Measurements from ENCODE around the gene PRKG1. TPM values are rescaled to one million over a fixed set of nuclear protein-coding genes. Genes with fewer than 3 reads are reported as not detected.
A peak's percentile ranks its signal among the peaks of the same experiment; 100 is the strongest.

The PRKG1 gene
- total and polyA plus RNA-seq, 4 donors = 26.2 to 199 (median 94.1) TPM

DNA sequence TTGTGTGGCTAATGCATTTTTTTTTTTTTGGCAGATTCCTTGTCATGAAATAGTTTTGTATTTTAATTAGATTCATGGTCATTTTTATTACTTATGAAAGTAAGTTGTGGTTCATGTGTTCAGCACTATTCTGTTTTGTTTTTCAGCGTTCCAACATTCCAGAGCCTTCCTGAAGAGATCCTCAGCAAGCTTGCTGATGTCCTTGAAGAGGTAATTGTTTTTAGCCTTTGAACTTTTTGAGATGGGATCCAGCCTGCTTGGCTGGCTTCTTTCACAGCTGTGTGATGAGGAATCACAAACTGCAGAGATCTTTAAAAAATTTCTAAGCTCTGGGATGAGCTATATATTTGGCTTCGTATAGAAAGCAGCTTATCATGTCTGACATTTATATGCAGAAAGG is 833.1 kb downstream of the PRKG1 start:
- no peaks in the 10 kb centered on the region for H3K27me3 ChIP-seq (ENCODE audit: control insufficient read depth in 1 of 2, insufficient read depth in 2 of 2, low read length in 1 of 2)
- peaks cover 0 to 4% of the 10 kb centered on the region in 2 donors for H3K4me1 ChIP-seq (ENCODE audit: control insufficient read depth in 1 of 2, insufficient read depth in 2 of 2, low read length in 2 of 2)
- H3K36me3 ChIP-seq (ENCODE audit: control insufficient read depth in 1 of 2, insufficient read depth in 2 of 2, low read length in 1 of 2) = no peaks in the 10 kb centered on the region
- DNase-seq (no peak), ATAC-seq (ENCODE audit: low FRiP score) (no peak)
- H3K27ac ChIP-seq (ENCODE audit: low read depth in 1 of 2, low read length in 2 of 2) = no peak overlapping the region
- no peaks in the 10 kb centered on the region for H3K9me3 ChIP-seq (ENCODE audit: control insufficient read depth, low read length)
- H3K4me3 ChIP-seq (ENCODE audit: low read length in 2 of 2) = no peak overlapping the region
- WGBS, 2 donors = 51 to 59% methylated on average over 2 of the region's 2 CpGs
- intact Hi-C loops (cut with DNase I) = no loop called here

GRCh38 chr10:51910189-51910588 is 835.9 kb downstream of the PRKG1 start:
- intact Hi-C loops (cut with DNase I) = no loop called here
- Histone ChIP-seq H3K36me3 (ENCODE audit: control insufficient read depth in 1 of 2, insufficient read depth in 2 of 2, low read length in 1 of 2) (no peaks in the 10 kb centered on the region), H3K4me1 (ENCODE audit: control insufficient read depth in 1 of 2, insufficient read depth in 2 of 2, low read length in 2 of 2) (peaks cover 0 to 4% of the 10 kb centered on the region in 2 donors), H3K27me3 (ENCODE audit: control insufficient read depth in 1 of 2, insufficient read depth in 2 of 2, low read length in 1 of 2) (no peaks in the 10 kb centered on the region), H3K4me3 (ENCODE audit: low read length in 2 of 2) (no peak overlapping the region), H3K27ac (ENCODE audit: low read depth in 1 of 2, low read length in 2 of 2) (no peak overlapping the region), H3K9me3 (ENCODE audit: control insufficient read depth, low read length) (no peaks in the 10 kb centered on the region)
- no peak for ATAC-seq (ENCODE audit: low FRiP score)
- DNase-seq = no peak

- intact Hi-C loops (cut with DNase I) = no loop called here
- H3K27ac ChIP-seq (ENCODE audit: low read depth in 1 of 2, low read length in 2 of 2) = no peak overlapping the region
- WGBS, 2 donors = 65 to 68% methylated on average over 3 of the region's 3 CpGs
Measured at GRCh38 chr10:51910596-51910995, 836.3 kb downstream of the PRKG1 start.

GRCh38 chr10:51911723-51912122 is 837.4 kb downstream of the PRKG1 start:
- H3K27me3 ChIP-seq (ENCODE audit: control insufficient read depth in 1 of 2, insufficient read depth in 2 of 2, low read length in 1 of 2) = no peaks in the 10 kb centered on the region
- no peaks in the 10 kb centered on the region for H3K9me3 ChIP-seq (ENCODE audit: control insufficient read depth, low read length)
- no peak overlapping the region for H3K4me3 ChIP-seq (ENCODE audit: low read length in 2 of 2)
- intact Hi-C loops (cut with DNase I) = no loop called here
- no peak for DNase-seq
- whole genome bisulfite sequencing, 2 donors = 38 to 49% methylated on average over 2 of the region's 2 CpGs
- ATAC-seq (ENCODE audit: low FRiP score) = no peak
- no peak overlapping the region for H3K27ac ChIP-seq (ENCODE audit: low read depth in 1 of 2, low read length in 2 of 2)
- H3K36me3 ChIP-seq (ENCODE audit: control insufficient read depth in 1 of 2, insufficient read depth in 2 of 2, low read length in 1 of 2) = no peaks in the 10 kb centered on the region
- no peaks in the 10 kb centered on the region for H3K4me1 ChIP-seq (ENCODE audit: control insufficient read depth in 1 of 2, insufficient read depth in 2 of 2, low read length in 2 of 2)

More at GRCh38 chr10:51910596-51910995, 836.3 kb downstream of the PRKG1 start:
- H3K4me1 ChIP-seq (ENCODE audit: control insufficient read depth in 1 of 2, insufficient read depth in 2 of 2, low read length in 2 of 2) = peaks cover 0 to 4% of the 10 kb centered on the region in 2 donors
- no peak overlapping the region for H3K4me3 ChIP-seq (ENCODE audit: low read length in 2 of 2)
- H3K36me3 ChIP-seq (ENCODE audit: control insufficient read depth in 1 of 2, insufficient read depth in 2 of 2, low read length in 1 of 2) = no peaks in the 10 kb centered on the region
- DNase-seq (no peak), ATAC-seq (ENCODE audit: low FRiP score) (no peak)
- no peaks in the 10 kb centered on the region for H3K27me3 ChIP-seq (ENCODE audit: control insufficient read depth in 1 of 2, insufficient read depth in 2 of 2, low read length in 1 of 2)
- H3K9me3 ChIP-seq (ENCODE audit: control insufficient read depth, low read length) = no peaks in the 10 kb centered on the region

DNA sequence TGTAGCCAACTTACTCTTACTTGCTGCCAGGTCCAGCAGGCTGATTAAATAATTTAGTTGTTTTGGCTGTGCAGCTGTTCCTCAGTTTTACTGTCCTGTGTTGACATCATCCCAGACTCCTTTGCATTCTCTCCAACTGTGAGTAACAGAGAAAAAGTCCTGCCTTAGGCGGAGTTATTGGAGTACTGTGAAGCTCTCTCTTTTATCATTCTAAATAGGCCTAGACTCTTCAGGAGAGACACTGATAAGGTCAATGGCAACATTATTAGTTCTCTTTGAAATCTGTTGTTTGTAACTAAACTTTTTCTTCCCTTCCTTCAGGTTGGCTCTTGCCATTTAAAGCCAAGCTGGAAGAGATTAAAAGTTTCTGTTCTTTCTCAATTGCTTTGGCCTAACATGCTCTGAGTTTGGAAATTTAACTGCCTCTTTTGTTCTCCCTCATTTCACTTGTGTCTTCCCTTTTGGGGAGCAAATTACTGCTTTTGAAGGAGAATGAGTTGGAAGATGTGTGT is 840.8 kb downstream of the PRKG1 start:
- intact Hi-C loops (cut with DNase I) = no loop called here
- Histone ChIP-seq H3K27ac (ENCODE audit: low read depth in 1 of 2, low read length in 2 of 2) (no peak overlapping the region), H3K27me3 (ENCODE audit: control insufficient read depth in 1 of 2, insufficient read depth in 2 of 2, low read length in 1 of 2) (no peaks in the 10 kb centered on the region), H3K4me3 (ENCODE audit: low read length in 2 of 2) (no peak overlapping the region), H3K9me3 (ENCODE audit: control insufficient read depth, low read length) (no peaks in the 10 kb centered on the region), H3K4me1 (ENCODE audit: control insufficient read depth in 1 of 2, insufficient read depth in 2 of 2, low read length in 2 of 2) (peaks cover 0 to 1% of the 10 kb centered on the region in 2 donors), H3K36me3 (ENCODE audit: control insufficient read depth in 1 of 2, insufficient read depth in 2 of 2, low read length in 1 of 2) (no peaks in the 10 kb centered on the region)
- DNase-seq = no peak
- 69 to 85% methylated on average over 1 of the region's 1 CpG for WGBS, 2 donors
- ATAC-seq (ENCODE audit: low FRiP score) = peak; percentile 54

DNA sequence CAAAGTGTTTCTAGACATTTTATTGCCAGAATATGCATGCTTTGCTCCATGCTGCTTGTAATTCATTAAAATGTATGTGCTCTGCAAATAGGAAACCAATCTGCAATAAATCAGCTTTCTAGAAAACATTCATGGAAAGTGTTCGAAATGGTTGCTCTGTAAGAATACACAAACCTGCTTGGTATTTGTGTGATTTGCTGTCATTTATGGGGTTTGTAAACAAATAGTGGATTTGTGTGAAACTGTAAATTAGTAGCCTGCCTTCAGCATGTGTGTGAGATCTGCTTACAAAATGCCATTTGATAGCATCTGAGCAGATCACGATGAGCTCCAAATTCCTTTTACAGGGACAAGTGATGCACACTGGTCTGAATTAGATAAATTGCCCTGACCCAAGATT is 844.2 kb downstream of the PRKG1 start:
- H3K4me3 ChIP-seq (ENCODE audit: low read length in 2 of 2) = no peak overlapping the region
- no peak overlapping the region for H3K27ac ChIP-seq (ENCODE audit: low read depth in 1 of 2, low read length in 2 of 2)
- H3K4me1 ChIP-seq (ENCODE audit: control insufficient read depth in 1 of 2, insufficient read depth in 2 of 2, low read length in 2 of 2) = peaks cover 0 to 1% of the 10 kb centered on the region in 2 donors
- no peak for DNase-seq
- 65 to 69% methylated on average over 2 of the region's 2 CpGs for WGBS, 2 donors
- no peaks in the 10 kb centered on the region for H3K27me3 ChIP-seq (ENCODE audit: control insufficient read depth in 1 of 2, insufficient read depth in 2 of 2, low read length in 1 of 2)
- H3K36me3 ChIP-seq (ENCODE audit: control insufficient read depth in 1 of 2, insufficient read depth in 2 of 2, low read length in 1 of 2) = no peaks in the 10 kb centered on the region
- no peaks in the 10 kb centered on the region for H3K9me3 ChIP-seq (ENCODE audit: control insufficient read depth, low read length)
- no peak for ATAC-seq (ENCODE audit: low FRiP score)
- intact Hi-C loops (cut with DNase I) = no loop called here

- WGBS, 2 donors = 32 to 39% methylated on average over 5 of the region's 5 CpGs
- DNase-seq (no peak), ATAC-seq (ENCODE audit: low FRiP score) (no peak)
- peak overlapping the region in 1 of 2 donors; percentile 47 for H3K27ac ChIP-seq (ENCODE audit: low read depth in 1 of 2, low read length in 2 of 2)
- no peaks in the 10 kb centered on the region for H3K27me3 ChIP-seq (ENCODE audit: control insufficient read depth in 1 of 2, insufficient read depth in 2 of 2, low read length in 1 of 2)
- no peak overlapping the region for H3K4me3 ChIP-seq (ENCODE audit: low read length in 2 of 2)
- no peaks in the 10 kb centered on the region for H3K36me3 ChIP-seq (ENCODE audit: control insufficient read depth in 1 of 2, insufficient read depth in 2 of 2, low read length in 1 of 2)
- no peaks in the 10 kb centered on the region for H3K9me3 ChIP-seq (ENCODE audit: control insufficient read depth, low read length)
- peaks cover 0 to 1% of the 10 kb centered on the region in 2 donors for H3K4me1 ChIP-seq (ENCODE audit: control insufficient read depth in 1 of 2, insufficient read depth in 2 of 2, low read length in 2 of 2)
- intact Hi-C loops (cut with DNase I) = no loop called here
Measured at GRCh38 chr10:51918884-51919325, 844.6 kb downstream of the PRKG1 start.

DNA sequence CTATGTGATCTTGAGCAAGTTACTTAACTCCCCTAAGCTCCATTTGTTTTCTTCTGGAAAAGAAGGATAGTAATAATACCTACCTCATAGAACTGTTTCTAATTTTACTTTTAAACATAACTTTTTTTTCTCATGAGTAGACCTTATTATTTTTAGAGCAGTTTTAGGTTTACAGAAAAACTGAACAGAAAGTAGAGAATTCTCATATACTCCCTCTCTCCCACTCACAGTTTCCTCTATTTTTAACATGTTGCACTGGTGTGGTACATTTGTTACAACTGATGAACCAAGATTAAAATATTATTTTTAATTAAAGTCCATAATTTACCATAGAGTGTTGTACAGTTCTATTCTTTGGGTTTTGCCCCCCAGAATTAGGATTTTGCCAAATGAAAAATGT is 846.4 kb downstream of the PRKG1 start:
- DNase-seq (no peak), ATAC-seq (ENCODE audit: low FRiP score) (no peak)
- Histone ChIP-seq H3K27ac (ENCODE audit: low read depth in 1 of 2, low read length in 2 of 2) (no peak overlapping the region), H3K27me3 (ENCODE audit: control insufficient read depth in 1 of 2, insufficient read depth in 2 of 2, low read length in 1 of 2) (no peaks in the 10 kb centered on the region), H3K4me1 (ENCODE audit: control insufficient read depth in 1 of 2, insufficient read depth in 2 of 2, low read length in 2 of 2) (peaks cover 0 to 1% of the 10 kb centered on the region in 2 donors), H3K4me3 (ENCODE audit: low read length in 2 of 2) (no peak overlapping the region), H3K36me3 (ENCODE audit: control insufficient read depth in 1 of 2, insufficient read depth in 2 of 2, low read length in 1 of 2) (no peaks in the 10 kb centered on the region), H3K9me3 (ENCODE audit: control insufficient read depth, low read length) (no peaks in the 10 kb centered on the region)
- intact Hi-C loops (cut with DNase I) = no loop called here

- no peaks in the 10 kb centered on the region for H3K27me3 ChIP-seq (ENCODE audit: control insufficient read depth in 1 of 2, insufficient read depth in 2 of 2, low read length in 1 of 2)
- intact Hi-C loops (cut with DNase I) = no loop called here
- no peaks in the 10 kb centered on the region for H3K36me3 ChIP-seq (ENCODE audit: control insufficient read depth in 1 of 2, insufficient read depth in 2 of 2, low read length in 1 of 2)
- H3K4me1 ChIP-seq (ENCODE audit: control insufficient read depth in 1 of 2, insufficient read depth in 2 of 2, low read length in 2 of 2) = peaks cover 1 to 4% of the 10 kb centered on the region in 2 donors
- H3K4me3 ChIP-seq (ENCODE audit: low read length in 2 of 2) = no peak overlapping the region
- no peaks in the 10 kb centered on the region for H3K9me3 ChIP-seq (ENCODE audit: control insufficient read depth, low read length)
- no peak for ATAC-seq (ENCODE audit: low FRiP score)
- WGBS, 2 donors = 97 to 98% methylated on average over 4 of the region's 4 CpGs
- DNase-seq = no peak
- no peak overlapping the region for H3K27ac ChIP-seq (ENCODE audit: low read depth in 1 of 2, low read length in 2 of 2)
Measured at GRCh38 chr10:51924359-51924758, 850.1 kb downstream of the PRKG1 start.
